ENCODE results near the gene RHBDL3. TPM values are rescaled to one million over a fixed set of nuclear protein-coding genes. Genes with fewer than 3 reads are reported as not detected.
A peak's percentile ranks its signal among the peaks of the same experiment; 100 is the strongest.

Gene RHBDL3
- total RNA-seq, 1 donor from 2014 or later: 0.41 TPM

GRCh38 chr17:32267690-32268205 lies 2.1 kb downstream of the RHBDL3 start:
- Histone ChIP-seq H3K4me3 (no peak overlapping the region), H3K27me3 (peaks cover 43% of the 10 kb centered on the region), H3K36me3 (no peaks in the 10 kb centered on the region), H3K4me1 (peaks cover 12% of the 10 kb centered on the region), H3K27ac (no peak overlapping the region), H3K9me3 (no peaks in the 10 kb centered on the region)
- DNase-seq (no peak), ATAC-seq (peak; percentile 48)
- no peak for TF ChIP-seq CTCF (IDR thresholded peaks at IDR 0.05)
- intact Hi-C loops (cut with DNase I): no loop called here

GRCh38 chr17:32268734-32269288 lies 3.2 kb downstream of the RHBDL3 start:
- TF ChIP-seq CTCF (IDR thresholded peaks at IDR 0.05): no peak
- Histone ChIP-seq H3K36me3 (no peaks in the 10 kb centered on the region), H3K4me3 (no peak overlapping the region), H3K9me3 (no peaks in the 10 kb centered on the region), H3K27me3 (peaks cover 49% of the 10 kb centered on the region), H3K27ac (no peak overlapping the region), H3K4me1 (peaks cover 12% of the 10 kb centered on the region)
- intact Hi-C loops (cut with DNase I): no loop called here
- no peak for DNase-seq
- no peak for ATAC-seq

- H3K27me3 ChIP-seq: peaks cover 49% of the 10 kb centered on the region
- H3K9me3 ChIP-seq: no peaks in the 10 kb centered on the region
- DNase-seq: no peak
- no peak for ATAC-seq
- intact Hi-C loops (cut with DNase I): no loop called here
- H3K4me3 ChIP-seq: no peak overlapping the region
- peaks cover 12% of the 10 kb centered on the region for H3K4me1 ChIP-seq
- H3K27ac ChIP-seq: no peak overlapping the region
- no peak for TF ChIP-seq CTCF (IDR thresholded peaks at IDR 0.05)
- H3K36me3 ChIP-seq: no peaks in the 10 kb centered on the region
These were observed 3.7 kb downstream of the RHBDL3 start for GRCh38 chr17:32269377-32269776.

GRCh38 chr17:32271844-32272243 lies 6.2 kb downstream of the RHBDL3 start:
- no peak overlapping the region for H3K27ac ChIP-seq
- no peak for TF ChIP-seq CTCF (IDR thresholded peaks at IDR 0.05)
- no peaks in the 10 kb centered on the region for H3K9me3 ChIP-seq
- DNase-seq: no peak
- H3K36me3 ChIP-seq: no peaks in the 10 kb centered on the region
- H3K4me3 ChIP-seq: no peak overlapping the region
- intact Hi-C loops (cut with DNase I): no loop called here
- ATAC-seq: no peak
- H3K27me3 ChIP-seq: peaks cover 45% of the 10 kb centered on the region
- peaks cover 6% of the 10 kb centered on the region for H3K4me1 ChIP-seq

GRCh38 chr17:32274101-32274500 lies 8.5 kb downstream of the RHBDL3 start:
- no peak overlapping the region for H3K27ac ChIP-seq
- ATAC-seq: no peak
- DNase-seq: no peak
- no peak for TF ChIP-seq CTCF (IDR thresholded peaks at IDR 0.05)
- H3K4me1 ChIP-seq: no peaks in the 10 kb centered on the region
- no peak overlapping the region for H3K4me3 ChIP-seq
- intact Hi-C loops (cut with DNase I): no loop called here
- peaks cover 32% of the 10 kb centered on the region for H3K27me3 ChIP-seq
- H3K36me3 ChIP-seq: no peaks in the 10 kb centered on the region
- no peaks in the 10 kb centered on the region for H3K9me3 ChIP-seq

- peaks cover 26% of the 10 kb centered on the region for H3K27me3 ChIP-seq
- H3K4me3 ChIP-seq: no peak overlapping the region
- no peak overlapping the region for H3K27ac ChIP-seq
- H3K4me1 ChIP-seq: no peaks in the 10 kb centered on the region
- TF ChIP-seq CTCF (IDR thresholded peaks at IDR 0.05): no peak
- H3K36me3 ChIP-seq: no peaks in the 10 kb centered on the region
- ATAC-seq: no peak
- intact Hi-C loops (cut with DNase I): no loop called here
- no peaks in the 10 kb centered on the region for H3K9me3 ChIP-seq
- no peak for DNase-seq
These were observed 9.0 kb downstream of the RHBDL3 start for GRCh38 chr17:32274643-32275042.
